ENCODE results near the gene EXOC6. TPM values are rescaled to one million over a fixed set of nuclear protein-coding genes. Genes with fewer than 3 reads are reported as not detected.

EXOC6 gene
- total and polyA plus RNA-seq, 2 of the 13 experiments (the other 11 are each of a cell fraction or from before 2014, with no cell fraction given): 22.2 to 29.2 TPM

DNA sequence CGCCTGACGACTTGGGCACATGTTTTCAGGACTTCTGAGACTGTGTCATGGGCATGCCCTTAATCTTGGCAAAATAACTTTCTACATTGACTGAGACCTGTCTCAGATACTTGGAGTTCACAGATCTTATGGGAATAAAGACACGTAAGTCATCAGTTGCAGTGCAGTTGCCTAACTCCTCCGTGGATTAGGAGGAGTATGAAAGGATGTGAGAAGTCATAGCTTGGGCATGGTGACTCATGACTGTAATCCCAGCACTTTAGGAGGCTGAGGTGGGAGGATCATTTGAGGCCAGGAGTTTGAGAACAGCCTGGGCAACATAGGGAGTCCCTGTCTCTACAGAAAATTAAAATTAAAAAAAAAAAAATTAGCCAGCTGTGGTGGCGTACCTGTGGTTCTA is 49.6 kb downstream of the EXOC6 start (continued):
- no peak for TF ChIP-seq ESRRA (CRISPR knock-in tag; IDR thresholded peaks at IDR 0.05; ENCODE audit: low read depth)

- in situ Hi-C loops (cut with HindIII; ENCODE audit: extremely low pct_ligation_motif_present, low pct_unique_long_range_greater_than_20kb): no loop called here
- no peak for ATAC-seq
- H3K27me3 ChIP-seq (ENCODE audit: control insufficient read depth in 1 of 2, insufficient read depth in 2 of 2, low read length in 2 of 2): no peaks in the 10 kb centered on the region
- no peaks in the 10 kb centered on the region for H3K9me3 ChIP-seq (ENCODE audit: low read length)
- no peak overlapping the region for H3K4me3 ChIP-seq (replicated peaks in 1 of 3; ENCODE audit: insufficient read depth in 1 of 3, low read depth in 2 of 3, low read length in 3 of 3)
- BruUV-seq (replicated peaks): no TSS peak
- DNase-seq (ENCODE audit: low spot score): no peak
- WGBS (ENCODE audit: low lambda C conversion rate): 100% methylated on average over 3 of the region's 3 CpGs
- CTCF ChIA-PET (ENCODE audit: low intra/inter-chr PET ratio, low total read pairs): no interaction called here
- H3K4me2 ChIP-seq (ENCODE audit: low read depth, low read length): no peak overlapping the region
- no peak for FAIRE-seq
- no peak overlapping the region for H2AFZ ChIP-seq (ENCODE audit: low read length)
- H3K27ac ChIP-seq (ENCODE audit: extremely low read length, insufficient read depth, low read length): no peak overlapping the region
- TF ChIP-seq ZNF224 (CRISPR knock-in tag; IDR thresholded peaks at IDR 0.05): no peak
- TF ChIP-seq MLLT10 (CRISPR knock-in tag; IDR thresholded peaks at IDR 0.05): no peak
- no peak for TF ChIP-seq AGO1 (IDR thresholded peaks at IDR 0.05; ENCODE audit: low read depth, low read length, poor library complexity, severe bottlenecking)
- no peak for TF ChIP-seq ZNF614 (CRISPR knock-in tag; IDR thresholded peaks at IDR 0.05; ENCODE audit: borderline replicate concordance)
- no peak overlapping the region for H3K9ac ChIP-seq (ENCODE audit: insufficient read depth, low read depth, low read length)
- H3K36me3 ChIP-seq (replicated peaks in 1 of 2; ENCODE audit: control insufficient read depth in 1 of 2, insufficient read depth in 2 of 2, low read length in 2 of 2): 0 out of 5 replicates have a peak, but pooled peaks cover 0 to 8% of the 10 kb centered on the region in 2 experiments
- H4K20me1 ChIP-seq (ENCODE audit: insufficient read depth, low read length): no peaks in the 10 kb centered on the region
- peaks cover 31% of the 10 kb centered on the region for H3K4me1 ChIP-seq (ENCODE audit: insufficient read depth, low read length)
- H3K79me2 ChIP-seq (ENCODE audit: insufficient read depth, low read length): no peaks in the 10 kb centered on the region
- POLR2A ChIA-PET: no interaction called here
- intact Hi-C loops (cut with micrococcal nuclease; ENCODE audit: unreplicated experiment): no loop called here
Observed at GRCh38 chr10:92901819-92902251, 53.5 kb downstream of the EXOC6 start.

GRCh38 chr10:92903633-92904032 is 55.3 kb downstream of the EXOC6 start:
- 17% methylated on average over 1 of the region's 1 CpG for WGBS (ENCODE audit: low lambda C conversion rate)
- Histone ChIP-seq H3K4me2 (ENCODE audit: low read depth, low read length) (no peak overlapping the region), H3K27me3 (ENCODE audit: control insufficient read depth in 1 of 2, insufficient read depth in 2 of 2, low read length in 2 of 2) (no peaks in the 10 kb centered on the region), H3K79me2 (ENCODE audit: insufficient read depth, low read length) (no peaks in the 10 kb centered on the region), H3K4me1 (ENCODE audit: insufficient read depth, low read length) (peaks cover 31% of the 10 kb centered on the region), H3K9ac (ENCODE audit: insufficient read depth, low read depth, low read length) (no peak overlapping the region), H4K20me1 (ENCODE audit: insufficient read depth, low read length) (no peaks in the 10 kb centered on the region), H3K4me3 (replicated peaks in 1 of 3; ENCODE audit: insufficient read depth in 1 of 3, low read depth in 2 of 3, low read length in 3 of 3) (no peak overlapping the region; a peak in 1 of 6 replicates), H3K9me3 (ENCODE audit: low read length) (no peaks in the 10 kb centered on the region), H2AFZ (ENCODE audit: low read length) (no peak overlapping the region), H3K36me3 (replicated peaks in 1 of 2; ENCODE audit: control insufficient read depth in 1 of 2, insufficient read depth in 2 of 2, low read length in 2 of 2) (no peaks in the 10 kb centered on the region), H3K27ac (ENCODE audit: extremely low read length, insufficient read depth, low read length) (peak overlapping the region; percentile 38)
- CTCF ChIA-PET (ENCODE audit: low intra/inter-chr PET ratio, low total read pairs): no interaction called here
- FAIRE-seq: no peak
- ATAC-seq: peak; percentile 90
- BruUV-seq (replicated peaks): no TSS peak
- POLR2A ChIA-PET: no interaction called here
- intact Hi-C loops (cut with micrococcal nuclease; ENCODE audit: unreplicated experiment): no loop called here
- in situ Hi-C loops (cut with HindIII; ENCODE audit: extremely low pct_ligation_motif_present, low pct_unique_long_range_greater_than_20kb): no loop called here
- peak; percentile 61 for DNase-seq (ENCODE audit: low spot score)
- TF ChIP-seq ZNF207 (IDR thresholded peaks at IDR 0.05; ENCODE audit: borderline replicate concordance): no peak
- TF ChIP-seq CBX2 (IDR thresholded peaks at IDR 0.05; ENCODE audit: low read depth, low read length): no peak
- no peak for TF ChIP-seq CBX2 (CRISPR knock-in tag; IDR thresholded peaks at IDR 0.05; ENCODE audit: low read depth)
- no peak for TF ChIP-seq ZMYM2 (CRISPR knock-in tag; IDR thresholded peaks at IDR 0.05)
- no peak for TF ChIP-seq HOXA5 (CRISPR knock-in tag; IDR thresholded peaks at IDR 0.05)
- TF ChIP-seq MTA3 (CRISPR knock-in tag; IDR thresholded peaks at IDR 0.05): no peak
- no peak for TF ChIP-seq IRX3 (CRISPR knock-in tag; IDR thresholded peaks at IDR 0.05; ENCODE audit: borderline replicate concordance, low read depth)
- TF ChIP-seq ZNF589 (CRISPR knock-in tag; conservative IDR thresholded peaks at IDR 0.05): no peak
- no peak for TF ChIP-seq ZNF850 (CRISPR knock-in tag; conservative IDR thresholded peaks at IDR 0.05)
- TF ChIP-seq DDIT3 (CRISPR knock-in tag; IDR thresholded peaks at IDR 0.05): no peak
- no peak for TF ChIP-seq ZNF530 (CRISPR knock-in tag; IDR thresholded peaks at IDR 0.05; ENCODE audit: low read depth)
